ENCODE data around the gene AKAP12. TPM values are rescaled to one million over a fixed set of nuclear protein-coding genes. Genes with fewer than 3 reads are reported as not detected.
A peak's percentile ranks its signal among the peaks of the same experiment; 100 is the strongest.
"Not testable (repeated sequence)": the region's sequence is repeated elsewhere in the genome, so short reads cannot be mapped to it uniquely, and the experiment has no call there.

Gene AKAP12
- polyA plus RNA-seq, 1 donor from 2014 or later = not detected

- H3K36me3 Mint-ChIP-seq = peaks cover 16% of the 10 kb centered on the region
- no peaks in the 10 kb centered on the region for H3K9me3 Mint-ChIP-seq
- peak overlapping the region in 1 of 3 donors; percentile 32 for H3K27ac Mint-ChIP-seq
- H3K27me3 Mint-ChIP-seq = peaks cover 4% of the 10 kb centered on the region
- H3K4me1 Mint-ChIP-seq = peaks cover 40 to 59% (median 55%) of the 10 kb centered on the region in 3 donors
- peak overlapping the region in 3 of 4 donors; percentile 49 to 88 (median 69) for H3K4me3 Mint-ChIP-seq
Observed at GRCh38 chr6:151376440-151376839, 136.7 kb downstream of the AKAP12 start.

GRCh38 chr6:151377095-151377494 is 137.3 kb downstream of the AKAP12 start:
- Mint-ChIP-seq H3K36me3 (peaks cover 14% of the 10 kb centered on the region), H3K27me3 (peaks cover 4% of the 10 kb centered on the region), H3K4me1 (peaks cover 43 to 60% (median 59%) of the 10 kb centered on the region in 3 donors), H3K4me3 (peak overlapping the region in 1 of 4 donors; percentile 88), H3K27ac (no peak overlapping the region), H3K9me3 (no peaks in the 10 kb centered on the region)

GRCh38 chr6:151379933-151380847 is 140.4 kb downstream of the AKAP12 start:
- Mint-ChIP-seq H3K27me3 (peaks cover 4% of the 10 kb centered on the region), H3K36me3 (peaks cover 13% of the 10 kb centered on the region), H3K9me3 (no peaks in the 10 kb centered on the region), H3K4me1 (peaks cover 44 to 67% (median 51%) of the 10 kb centered on the region in 3 donors), H3K4me3 (peak overlapping the region; percentile 40 to 90 (median 62)), H3K27ac (peak overlapping the region; percentile 75 to 94 (median 79))

DNA sequence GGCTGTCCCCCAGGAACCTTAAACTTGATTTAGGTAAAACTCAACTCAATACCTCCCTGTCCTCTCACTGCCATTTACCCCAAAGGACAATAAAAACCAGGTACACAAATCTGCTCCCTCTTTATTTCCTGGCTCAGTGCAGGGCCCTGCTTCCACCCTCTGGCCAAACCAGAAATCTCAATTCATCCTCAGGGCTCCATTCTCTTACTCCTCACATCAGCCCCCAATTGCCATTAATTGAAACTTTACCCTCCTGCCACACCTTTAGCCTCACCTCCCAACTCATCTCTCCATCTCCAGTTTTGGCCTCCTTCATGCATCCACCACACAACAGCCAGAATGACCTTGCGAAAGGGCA is 141.1 kb downstream of the AKAP12 start:
- H3K36me3 Mint-ChIP-seq = peaks cover 13% of the 10 kb centered on the region
- H3K9me3 Mint-ChIP-seq = no peaks in the 10 kb centered on the region
- peaks cover 41 to 67% (median 49%) of the 10 kb centered on the region in 3 donors for H3K4me1 Mint-ChIP-seq
- H3K4me3 Mint-ChIP-seq = peak overlapping the region in 3 of 4 donors; percentile 40 to 90 (median 72)
- H3K27ac Mint-ChIP-seq = peak overlapping the region; percentile 75 to 94 (median 79)
- peaks cover 4% of the 10 kb centered on the region for H3K27me3 Mint-ChIP-seq

DNA sequence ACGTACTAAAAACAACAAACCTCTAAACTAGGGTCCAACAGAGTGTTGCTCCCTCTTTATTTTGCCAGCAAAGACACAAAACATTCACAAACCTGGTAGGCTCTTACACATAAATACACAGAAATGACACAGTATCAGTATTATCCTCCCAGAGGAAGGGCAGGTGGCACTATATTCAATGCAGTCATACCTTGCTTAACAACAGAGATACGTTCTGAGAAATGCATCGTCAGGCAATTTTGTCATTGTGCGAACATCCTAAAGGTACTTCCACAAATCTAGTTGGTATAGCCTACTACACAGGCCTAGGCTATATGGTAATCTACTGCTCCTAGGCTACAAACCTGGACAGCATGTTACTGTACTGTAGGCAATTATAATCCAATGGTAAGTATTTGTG is 142.0 kb downstream of the AKAP12 start:
- H3K36me3 Mint-ChIP-seq = peaks cover 13% of the 10 kb centered on the region
- peaks cover 32 to 58% (median 40%) of the 10 kb centered on the region in 3 donors for H3K4me1 Mint-ChIP-seq
- H3K9me3 Mint-ChIP-seq = no peaks in the 10 kb centered on the region
- peak overlapping the region in 2 of 4 donors; percentile 24 to 61 for H3K4me3 Mint-ChIP-seq
- peak overlapping the region in 1 of 3 donors; percentile 4 for H3K27ac Mint-ChIP-seq
- no peaks in the 10 kb centered on the region for H3K27me3 Mint-ChIP-seq

DNA sequence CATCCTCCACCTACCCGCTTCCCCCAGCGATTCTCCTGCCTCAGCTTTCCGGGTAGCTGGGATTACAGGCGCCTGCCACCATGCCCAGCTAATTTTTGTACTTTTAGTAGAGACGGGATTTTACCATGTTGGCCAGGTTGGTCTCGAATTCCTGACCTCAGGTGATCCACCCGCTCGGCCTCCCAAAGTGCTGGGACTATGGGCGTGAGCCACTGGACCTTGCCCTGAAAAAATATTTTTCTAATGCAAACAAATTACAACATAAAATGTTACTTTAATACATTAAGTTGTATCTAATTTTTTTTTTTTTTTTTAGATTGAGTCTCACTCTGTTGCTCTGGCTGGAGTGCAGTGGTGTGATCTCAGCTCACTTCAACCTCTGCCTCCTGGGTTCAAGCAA is 142.9 kb downstream of the AKAP12 start:
- peaks cover 30 to 54% (median 36%) of the 10 kb centered on the region in 3 donors for H3K4me1 Mint-ChIP-seq
- not testable (repeated sequence) for H3K27ac Mint-ChIP-seq, H3K4me3 Mint-ChIP-seq

GRCh38 chr6:151384151-151384550 is 144.4 kb downstream of the AKAP12 start:
- Mint-ChIP-seq H3K27ac (peak overlapping the region in 2 of 3 donors; percentile 40 to 81), H3K27me3 (no peaks in the 10 kb centered on the region), H3K9me3 (no peaks in the 10 kb centered on the region), H3K4me3 (peak overlapping the region in 1 of 4 donors; percentile 48), H3K4me1 (peaks cover 27 to 46% (median 31%) of the 10 kb centered on the region in 3 donors), H3K36me3 (peaks cover 13% of the 10 kb centered on the region)

More for the DNA sequence above, 142.9 kb downstream of the AKAP12 start:
- not testable (repeated sequence) for H3K9me3 Mint-ChIP-seq, H3K27me3 Mint-ChIP-seq
- peaks cover 13% of the 10 kb centered on the region for H3K36me3 Mint-ChIP-seq

DNA sequence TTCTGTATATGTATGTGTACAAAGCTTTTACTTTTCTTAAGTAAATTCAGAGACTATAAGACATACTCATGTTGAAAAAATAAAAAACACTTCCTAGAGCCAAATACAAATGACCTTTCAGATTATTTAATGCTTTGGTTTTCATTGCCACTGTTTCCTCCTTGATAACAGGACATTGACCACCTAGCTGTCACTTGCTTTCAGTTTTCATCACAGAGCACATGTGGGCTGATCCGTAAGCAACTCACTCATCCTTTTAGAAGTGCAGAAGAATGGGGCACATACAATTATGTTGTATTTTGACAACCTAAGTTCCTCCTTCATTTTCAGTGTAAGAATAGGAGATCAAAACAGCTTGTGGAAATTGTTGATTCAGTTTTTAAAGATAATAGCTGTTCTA is 145.4 kb downstream of the AKAP12 start:
- Mint-ChIP-seq H3K4me3 (peak overlapping the region in 2 of 4 donors; percentile 30 to 75), H3K27me3 (no peaks in the 10 kb centered on the region), H3K27ac (peak overlapping the region; percentile 43 to 82 (median 71)), H3K36me3 (peaks cover 11% of the 10 kb centered on the region), H3K4me1 (peaks cover 26 to 46% (median 27%) of the 10 kb centered on the region in 3 donors), H3K9me3 (no peaks in the 10 kb centered on the region)

DNA sequence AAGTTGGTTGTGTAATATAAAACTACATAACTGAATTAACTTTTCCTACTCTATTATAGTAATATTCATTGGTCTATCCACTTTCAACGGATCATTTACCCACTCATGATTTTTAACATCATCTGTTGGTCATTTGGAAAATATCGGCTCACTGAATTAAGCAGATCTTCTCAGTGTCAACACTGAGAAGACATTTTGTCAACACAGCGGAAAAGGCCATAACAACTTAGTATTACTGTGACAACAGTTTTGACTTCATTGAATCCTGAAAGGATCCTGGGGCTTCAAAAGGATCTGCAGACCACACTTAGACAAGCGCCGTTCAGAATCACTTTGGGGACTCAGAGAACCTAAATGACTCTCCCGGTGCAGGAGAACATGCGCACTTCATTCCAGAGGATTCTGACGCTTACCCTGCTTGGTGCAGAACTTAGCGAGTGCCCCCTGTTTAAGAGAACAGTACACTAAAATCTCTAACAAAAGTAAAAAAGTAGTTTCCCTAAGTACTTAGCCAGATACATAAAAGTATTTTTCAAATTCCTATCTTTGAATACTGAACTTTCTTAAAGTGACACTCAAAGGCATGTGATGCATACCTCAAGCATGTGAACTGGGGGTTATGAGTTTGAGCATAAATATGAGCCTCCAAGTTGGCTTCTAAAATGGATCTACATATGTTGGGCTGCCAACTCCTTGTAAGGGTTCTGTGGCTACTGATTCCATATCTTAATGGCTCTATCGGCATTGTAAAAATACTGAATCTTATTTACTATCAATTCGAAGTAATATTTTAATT is 147.6 kb downstream of the AKAP12 start:
- H3K27ac Mint-ChIP-seq = no peak overlapping the region
- H3K4me3 Mint-ChIP-seq = peak overlapping the region in 1 of 4 donors; percentile 62
- H3K4me1 Mint-ChIP-seq = peaks cover 20 to 38% (median 21%) of the 10 kb centered on the region in 3 donors
- no peaks in the 10 kb centered on the region for H3K27me3 Mint-ChIP-seq
- peaks cover 5% of the 10 kb centered on the region for H3K36me3 Mint-ChIP-seq
- no peaks in the 10 kb centered on the region for H3K9me3 Mint-ChIP-seq

GRCh38 chr6:151388236-151388635 is 148.5 kb downstream of the AKAP12 start:
- H3K4me1 Mint-ChIP-seq = peaks cover 27 to 46% (median 30%) of the 10 kb centered on the region in 3 donors
- H3K27me3 Mint-ChIP-seq = no peaks in the 10 kb centered on the region
- H3K27ac Mint-ChIP-seq = peak overlapping the region in 1 of 3 donors; percentile 99
- H3K4me3 Mint-ChIP-seq = peak overlapping the region in 1 of 4 donors; percentile 59
- H3K9me3 Mint-ChIP-seq = no peaks in the 10 kb centered on the region
- peaks cover 5% of the 10 kb centered on the region for H3K36me3 Mint-ChIP-seq

GRCh38 chr6:151388997-151389617 is 149.3 kb downstream of the AKAP12 start:
- Mint-ChIP-seq H3K36me3 (peaks cover 2% of the 10 kb centered on the region), H3K9me3 (no peaks in the 10 kb centered on the region), H3K27ac (peak overlapping the region; percentile 96 to 99 (median 97)), H3K4me1 (peaks cover 27 to 50% (median 37%) of the 10 kb centered on the region in 3 donors), H3K4me3 (peak overlapping the region; percentile 89 to 99 (median 96)), H3K27me3 (no peaks in the 10 kb centered on the region)

DNA sequence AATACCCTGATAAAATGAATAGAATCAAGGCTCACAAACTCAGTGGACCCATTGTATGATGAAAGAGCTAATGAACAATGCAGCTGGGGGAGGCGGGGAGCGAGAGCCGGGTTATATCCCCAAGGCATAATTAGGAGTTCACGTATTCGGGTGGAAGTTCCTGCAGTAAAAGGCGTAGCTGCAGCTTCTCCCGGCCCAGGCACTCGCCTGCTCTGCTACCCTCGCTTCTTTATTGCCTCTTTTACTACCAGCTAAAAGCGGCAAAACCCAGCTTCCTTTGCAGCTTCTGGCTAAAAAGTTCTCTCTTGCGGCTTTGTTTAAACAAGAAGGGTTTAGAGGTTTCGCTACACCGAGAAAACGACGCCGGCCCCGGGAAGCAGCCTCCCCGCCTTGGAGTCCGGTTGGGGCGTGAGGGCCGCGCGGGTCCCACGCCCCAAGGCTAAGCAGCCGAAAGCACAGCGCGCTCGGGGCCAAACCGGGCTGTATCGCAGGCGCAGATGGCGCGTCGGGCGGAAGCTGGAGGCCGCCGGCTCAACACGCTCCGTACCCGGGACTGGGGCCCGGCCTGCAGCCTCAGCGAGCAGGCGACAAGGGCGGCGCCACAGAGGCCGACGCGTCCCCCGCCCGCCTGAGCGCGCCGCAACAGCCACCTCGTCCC is 150.0 kb downstream of the AKAP12 start:
- Mint-ChIP-seq H3K27ac (peak overlapping the region; percentile 96 to 99 (median 97)), H3K9me3 (no peaks in the 10 kb centered on the region), H3K27me3 (no peaks in the 10 kb centered on the region), H3K36me3 (no peaks in the 10 kb centered on the region), H3K4me3 (peak overlapping the region; percentile 89 to 99 (median 96)), H3K4me1 (peaks cover 24 to 44% (median 35%) of the 10 kb centered on the region in 3 donors)

GRCh38 chr6:151390276-151390850 is 150.6 kb downstream of the AKAP12 start:
- Mint-ChIP-seq H3K27ac (peak overlapping the region; percentile 73 to 99 (median 87)), H3K9me3 (no peaks in the 10 kb centered on the region), H3K4me1 (peaks cover 28 to 40% (median 36%) of the 10 kb centered on the region in 3 donors), H3K4me3 (peak overlapping the region; percentile 76 to 99 (median 90)), H3K27me3 (no peaks in the 10 kb centered on the region), H3K36me3 (no peaks in the 10 kb centered on the region)
